Mesendoderm (in vitro differentiated cells): ENCODE data around the gene SZRD1.

Experiments
- DNase-seq: peaks from one replicate; pipeline ENCODE4 v3.0.0; 2013
- H2AK5ac ChIP-seq: 2 replicates; pipeline ENCODE4 v1.6.1; 2013; ENCODE audit warnings: low read length, inconsistent platforms
- H2BK120ac ChIP-seq: 2 replicates; pipeline ENCODE4 v1.6.1; 2013; ENCODE audit warnings: low read depth, mild to moderate bottlenecking, low read length, moderate library complexity, mixed read lengths
- H2BK15ac ChIP-seq: replicated peaks from 2 replicates; pipeline ENCODE4 v1.6.1; 2013; ENCODE audit warnings: low read depth, mild to moderate bottlenecking, moderate library complexity
- H2BK5ac ChIP-seq: 2 replicates; pipeline ENCODE4 v1.6.1; 2013; ENCODE audit warnings: low read length, inconsistent platforms
- H3K18ac ChIP-seq: 2 replicates; pipeline ENCODE4 v1.6.1; 2013; ENCODE audit warnings: mild to moderate bottlenecking, low read length, mixed read lengths
- H3K23ac ChIP-seq: one replicate; pipeline ENCODE4 v1.6.1; 2013; ENCODE audit warnings: low read length
- H3K27ac ChIP-seq: 2 replicates; pipeline ENCODE4 v1.5.1; 2013; ENCODE audit warnings: low read depth, mild to moderate bottlenecking, inconsistent platforms, low read length, moderate library complexity
- H3K27me3 ChIP-seq: 2 replicates; pipeline ENCODE4 v1.6.1; 2013; ENCODE audit warnings: low read length, control low read depth, mild to moderate bottlenecking, inconsistent platforms; ENCODE audit not compliant: insufficient read depth, poor library complexity
- H3K36me3 ChIP-seq: 2 replicates; pipeline ENCODE4 v1.6.1; 2013; ENCODE audit warnings: low read length, inconsistent platforms; ENCODE audit not compliant: control insufficient read depth, insufficient read depth
- H3K4ac ChIP-seq: one replicate; pipeline ENCODE4 v1.6.1; 2013; ENCODE audit warnings: low read depth, mild to moderate bottlenecking, low read length, moderate library complexity
- H3K4me1 ChIP-seq: 2 replicates; pipeline ENCODE4 v1.6.1; 2013; ENCODE audit warnings: low read depth, low read length, inconsistent platforms; ENCODE audit not compliant: control insufficient read depth
- H3K4me2 ChIP-seq: 2 replicates; pipeline ENCODE4 v1.6.1; 2013; ENCODE audit warnings: low read length
- H3K4me3 ChIP-seq: 2 replicates; pipeline ENCODE4 v1.5.1; 2013; ENCODE audit warnings: mild to moderate bottlenecking, low read length
- H3K56ac ChIP-seq: one replicate; pipeline ENCODE4 v1.6.1; 2013; ENCODE audit warnings: low read length
- H3K79me1 ChIP-seq: 2 replicates; pipeline ENCODE4 v1.6.1; 2013; ENCODE audit warnings: low read length, inconsistent platforms
- H3K79me2 ChIP-seq: 2 replicates; pipeline ENCODE4 v1.6.1; 2013; ENCODE audit warnings: mild to moderate bottlenecking, low read length; ENCODE audit not compliant: control insufficient read depth, insufficient read depth
- H3K9ac ChIP-seq: 2 replicates; pipeline ENCODE4 v1.6.1; 2013; ENCODE audit warnings: low read length, inconsistent platforms
- H4K5ac ChIP-seq: one replicate; pipeline ENCODE4 v1.6.1; 2013; ENCODE audit warnings: low read length
- H4K8ac ChIP-seq: one replicate; pipeline ENCODE4 v1.6.1; 2013; ENCODE audit warnings: low read depth, mild to moderate bottlenecking, control low read depth, low read length, moderate library complexity
- whole genome bisulfite sequencing: extraction: QIAGEN DNeasy Blood & Tissue Kit; methylation state at CpG from one replicate; pipeline ENCODE4 v1.1.7; 2013; ENCODE audit warnings: low lambda C conversion rate, missing lambda C conversion rate; ENCODE audit not compliant: insufficient coverage; ENCODE audit errors: extremely low coverage; 5-methylcytosine and 5-hydroxymethylcytosine counted together

Gene SZRD1

GRCh38 chr1:16420424-16421118, 53.5 kb downstream of the SZRD1 start:
- no peak for DNase-seq
- Histone ChIP-seq H3K36me3 (no peaks in the 10 kb centered on the region), H3K9ac (no peak overlapping the region), H3K4me1 (no peaks in the 10 kb centered on the region), H3K56ac (no peak overlapping the region), H2BK15ac (no peak overlapping the region), H3K27me3 (no peaks in the 10 kb centered on the region), H2AK5ac (no peak overlapping the region), H4K5ac (no peak overlapping the region), H3K18ac (no peak overlapping the region), H3K4ac (no peak overlapping the region), H3K27ac (no peak overlapping the region), H2BK120ac (no peak overlapping the region), H3K4me3 (no peak overlapping the region), H3K4me2 (no peak overlapping the region), H3K79me1 (no peaks in the 10 kb centered on the region), H3K23ac (peak overlapping the region; percentile 66), H4K8ac (no peak overlapping the region), H3K79me2 (no peaks in the 10 kb centered on the region), H2BK5ac (no peak overlapping the region)
- WGBS = no CpG with 5 or more reads among the region's 9 CpGs

GRCh38 chr1:16421201-16421600, 54.2 kb downstream of the SZRD1 start:
- H3K4me1 ChIP-seq = no peaks in the 10 kb centered on the region
- H3K4me3 ChIP-seq = no peak overlapping the region
- no peak for DNase-seq
- no peaks in the 10 kb centered on the region for H3K79me2 ChIP-seq
- no peak overlapping the region for H3K23ac ChIP-seq
- H2BK5ac ChIP-seq = no peak overlapping the region
- H3K18ac ChIP-seq = no peak overlapping the region
- no peak overlapping the region for H3K9ac ChIP-seq
- H3K27me3 ChIP-seq = no peaks in the 10 kb centered on the region
- H3K4ac ChIP-seq = no peak overlapping the region
- no peak overlapping the region for H2BK120ac ChIP-seq
- no peaks in the 10 kb centered on the region for H3K79me1 ChIP-seq
- H3K36me3 ChIP-seq = no peaks in the 10 kb centered on the region
- H3K27ac ChIP-seq = no peak overlapping the region
- no peak overlapping the region for H4K5ac ChIP-seq
- whole genome bisulfite sequencing = no CpG with 5 or more reads among the region's 7 CpGs
- no peak overlapping the region for H2BK15ac ChIP-seq
- H2AK5ac ChIP-seq = no peak overlapping the region
- H3K56ac ChIP-seq = no peak overlapping the region
- no peak overlapping the region for H4K8ac ChIP-seq
- no peak overlapping the region for H3K4me2 ChIP-seq

- H3K79me2 ChIP-seq = no peaks in the 10 kb centered on the region
- no CpG with 5 or more reads among the region's 7 CpGs for WGBS
These were observed 55.0 kb downstream of the SZRD1 start for GRCh38 chr1:16422041-16422440.

GRCh38 chr1:16425125-16426025, 58.3 kb downstream of the SZRD1 start:
- no peak overlapping the region for H3K18ac ChIP-seq
- no peak overlapping the region for H3K4me2 ChIP-seq
- no peak overlapping the region for H2BK120ac ChIP-seq
- H3K79me1 ChIP-seq = no peaks in the 10 kb centered on the region
- H3K4ac ChIP-seq = no peak overlapping the region
- H3K9ac ChIP-seq = no peak overlapping the region
- no peak overlapping the region for H3K27ac ChIP-seq
- no peaks in the 10 kb centered on the region for H3K4me1 ChIP-seq
- no peak overlapping the region for H3K23ac ChIP-seq
- no peak for DNase-seq
- H3K36me3 ChIP-seq = no peaks in the 10 kb centered on the region
- no peak overlapping the region for H4K8ac ChIP-seq
- no peak overlapping the region for H2AK5ac ChIP-seq
- H2BK5ac ChIP-seq = no peak overlapping the region
- no peak overlapping the region for H4K5ac ChIP-seq
- H3K4me3 ChIP-seq = no peak overlapping the region
- H2BK15ac ChIP-seq = no peak overlapping the region
- H3K27me3 ChIP-seq = no peaks in the 10 kb centered on the region
- WGBS = no CpG with 5 or more reads among the region's 10 CpGs
- H3K79me2 ChIP-seq = no peaks in the 10 kb centered on the region
- H3K56ac ChIP-seq = no peak overlapping the region

More at GRCh38 chr1:16422041-16422440, 55.0 kb downstream of the SZRD1 start:
- Histone ChIP-seq H3K4me3 (no peak overlapping the region), H3K27ac (no peak overlapping the region), H3K9ac (no peak overlapping the region), H3K79me1 (no peaks in the 10 kb centered on the region), H3K27me3 (no peaks in the 10 kb centered on the region), H4K8ac (no peak overlapping the region), H3K36me3 (no peaks in the 10 kb centered on the region), H3K4me2 (no peak overlapping the region), H2BK5ac (no peak overlapping the region), H3K23ac (no peak overlapping the region), H2BK15ac (no peak overlapping the region), H3K4me1 (no peaks in the 10 kb centered on the region), H2AK5ac (no peak overlapping the region), H3K4ac (no peak overlapping the region), H4K5ac (no peak overlapping the region), H3K18ac (no peak overlapping the region), H2BK120ac (no peak overlapping the region), H3K56ac (no peak overlapping the region)
- DNase-seq = no peak

- Histone ChIP-seq H3K79me2 (no peaks in the 10 kb centered on the region), H3K18ac (no peak overlapping the region), H4K8ac (no peak overlapping the region), H3K4me1 (no peaks in the 10 kb centered on the region), H4K5ac (no peak overlapping the region), H2AK5ac (no peak overlapping the region), H2BK120ac (no peak overlapping the region), H3K27ac (no peak overlapping the region), H3K56ac (no peak overlapping the region), H3K9ac (no peak overlapping the region), H3K36me3 (no peaks in the 10 kb centered on the region), H3K4ac (no peak overlapping the region), H3K4me3 (no peak overlapping the region), H2BK15ac (no peak overlapping the region), H2BK5ac (no peak overlapping the region), H3K4me2 (no peak overlapping the region), H3K27me3 (no peaks in the 10 kb centered on the region), H3K79me1 (no peaks in the 10 kb centered on the region), H3K23ac (no peak overlapping the region)
- no CpG with 5 or more reads among the region's 3 CpGs for WGBS
- DNase-seq = peak; percentile 76
These were observed 63.6 kb downstream of the SZRD1 start for GRCh38 chr1:16430606-16431005.
